ENCODE data around the gene FOXO4.

Gene FOXO4

GRCh38 chrX:71107762-71108360, 12.2 kb downstream of the FOXO4 start:
- Histone ChIP-seq H3K27me3 (ENCODE audit: control insufficient read depth in 3 of 3, insufficient read depth in 3 of 3, low read depth in 1 of 3, low read length in 3 of 3) (peaks cover 0 to 15% (median 0%) of the 10 kb centered on the region in 3 experiments), H2AK5ac (ENCODE audit: low read depth, low read length) (no peak overlapping the region), H3K79me1 (ENCODE audit: low read depth, low read length) (no peaks in the 10 kb centered on the region), H3K18ac (ENCODE audit: low read length) (no peak overlapping the region), H3K9me3 (replicated peaks in 1 of 2; ENCODE audit: control insufficient read depth in 2 of 2, insufficient read depth in 1 of 2, low read depth in 1 of 2, low read length in 2 of 2) (no peaks in the 10 kb centered on the region), H3K4ac (ENCODE audit: low read length) (no peak overlapping the region), H2BK15ac (ENCODE audit: low read length) (no peak overlapping the region), H3K9ac (ENCODE audit: low read depth, low read length, poor library complexity) (no peak overlapping the region), H3K4me1 (ENCODE audit: control insufficient read depth in 2 of 2, insufficient read depth in 1 of 2, low read depth in 1 of 2, low read length in 2 of 2) (peaks cover 12 to 14% of the 10 kb centered on the region in 2 donors), H4K91ac (ENCODE audit: low read depth, low read length, poor library complexity) (no peak overlapping the region), H2BK5ac (ENCODE audit: low read length) (no peak overlapping the region), H3K23ac (ENCODE audit: low read depth, low read length, poor library complexity) (no peak overlapping the region), H2AFZ (ENCODE audit: low read length) (peak overlapping the region; percentile 66), H3K36me3 (replicated peaks in 1 of 2; ENCODE audit: control insufficient read depth in 2 of 2, insufficient read depth in 2 of 2, low read length in 2 of 2) (no peaks in the 10 kb centered on the region), H4K8ac (ENCODE audit: low read depth, low read length) (peak overlapping the region; percentile 1), H2BK12ac (ENCODE audit: low read length) (no peak overlapping the region), H3K4me3 (ENCODE audit: low read length in 2 of 2) (no peak overlapping the region), H3K14ac (ENCODE audit: low read length) (no peak overlapping the region), H2BK120ac (ENCODE audit: low read depth, low read length) (no peak overlapping the region), H3K4me2 (ENCODE audit: insufficient read depth, low read length, poor library complexity, severe bottlenecking) (no peak overlapping the region), H3K27ac (replicated peaks; ENCODE audit: low read length) (no peak overlapping the region)
- no peak for DNase-seq (ENCODE audit: low spot score)
- WGBS, 2 donors (ENCODE audit: extremely low coverage in 2 of 2, insufficient read length in 2 of 2, insufficient replicate concordance in 1 of 2) = no CpG with 5 or more reads among the region's 9 CpGs

- H3K27me3 ChIP-seq (ENCODE audit: control insufficient read depth in 3 of 3, insufficient read depth in 3 of 3, low read depth in 1 of 3, low read length in 3 of 3) = peaks cover 0 to 15% (median 0%) of the 10 kb centered on the region in 3 experiments
- no peak overlapping the region for H3K14ac ChIP-seq (ENCODE audit: low read length)
- H3K36me3 ChIP-seq (replicated peaks in 1 of 2; ENCODE audit: control insufficient read depth in 2 of 2, insufficient read depth in 2 of 2, low read length in 2 of 2) = no peaks in the 10 kb centered on the region
- H3K4ac ChIP-seq (ENCODE audit: low read length) = no peak overlapping the region
- no peaks in the 10 kb centered on the region for H3K79me1 ChIP-seq (ENCODE audit: low read depth, low read length)
- no peak overlapping the region for H2BK15ac ChIP-seq (ENCODE audit: low read length)
- no peak overlapping the region for H4K91ac ChIP-seq (ENCODE audit: low read depth, low read length, poor library complexity)
- H2AK5ac ChIP-seq (ENCODE audit: low read depth, low read length) = no peak overlapping the region
- no peak overlapping the region for H3K18ac ChIP-seq (ENCODE audit: low read length)
- H3K4me1 ChIP-seq (ENCODE audit: control insufficient read depth in 2 of 2, insufficient read depth in 1 of 2, low read depth in 1 of 2, low read length in 2 of 2) = peaks cover 4 to 8% of the 10 kb centered on the region in 2 donors
- H3K9ac ChIP-seq (ENCODE audit: low read depth, low read length, poor library complexity) = no peak overlapping the region
- no peak overlapping the region for H3K23ac ChIP-seq (ENCODE audit: low read depth, low read length, poor library complexity)
- H3K27ac ChIP-seq (replicated peaks; ENCODE audit: low read length) = no peak overlapping the region
- no peak overlapping the region for H3K4me2 ChIP-seq (ENCODE audit: insufficient read depth, low read length, poor library complexity, severe bottlenecking)
- no peak overlapping the region for H2AFZ ChIP-seq (ENCODE audit: low read length)
- H3K9me3 ChIP-seq (replicated peaks in 1 of 2; ENCODE audit: control insufficient read depth in 2 of 2, insufficient read depth in 1 of 2, low read depth in 1 of 2, low read length in 2 of 2) = no peaks in the 10 kb centered on the region
- H2BK120ac ChIP-seq (ENCODE audit: low read depth, low read length) = no peak overlapping the region
- H2BK5ac ChIP-seq (ENCODE audit: low read length) = no peak overlapping the region
- H3K4me3 ChIP-seq (ENCODE audit: low read length in 2 of 2) = no peak overlapping the region
- no peak overlapping the region for H2BK12ac ChIP-seq (ENCODE audit: low read length)
- WGBS, 2 donors (ENCODE audit: extremely low coverage in 2 of 2, insufficient read length in 2 of 2, insufficient replicate concordance in 1 of 2) = 100% methylated on average over 1 of the region's 6 CpGs; no CpG with 5 or more reads in 1 of the 2 donors
- H4K8ac ChIP-seq (ENCODE audit: low read depth, low read length) = no peak overlapping the region
- no peak for DNase-seq (ENCODE audit: low spot score)
Measured at GRCh38 chrX:71109051-71109450, 13.4 kb downstream of the FOXO4 start.

GRCh38 chrX:71111141-71111843, 15.6 kb downstream of the FOXO4 start, which contains the start of gene IL2RG:
Gene IL2RG, minus strand, starts transcription at chrX:71111577. Its CDS starts 38 bp downstream, at chrX:71111539.
- no peak within 1 kb of the TSS for H3K4me2 ChIP-seq (ENCODE audit: insufficient read depth, low read length, poor library complexity, severe bottlenecking)
- no peak within 1 kb of the TSS for H3K27ac ChIP-seq (replicated peaks; ENCODE audit: low read length)
- no peak within 1 kb of the TSS for H2AK5ac ChIP-seq (ENCODE audit: low read depth, low read length)
- no peak within 1 kb of the TSS for H4K91ac ChIP-seq (ENCODE audit: low read depth, low read length, poor library complexity)
- no peak within 1 kb of the TSS for H4K8ac ChIP-seq (ENCODE audit: low read depth, low read length)
- WGBS, 2 donors (ENCODE audit: extremely low coverage in 2 of 2, insufficient read length in 2 of 2, insufficient replicate concordance in 1 of 2) = no CpG with 5 or more reads among the region's 8 CpGs
- H3K4ac ChIP-seq (ENCODE audit: low read length) = no peak within 1 kb of the TSS
- no peak for DNase-seq (ENCODE audit: low spot score)
- H2BK12ac ChIP-seq (ENCODE audit: low read length) = no peak within 1 kb of the TSS
- no peak within 1 kb of the TSS for H3K23ac ChIP-seq (ENCODE audit: low read depth, low read length, poor library complexity)
- H3K79me1 ChIP-seq (ENCODE audit: low read depth, low read length) = no peaks in the 10 kb centered on the region
- H3K4me1 ChIP-seq (ENCODE audit: control insufficient read depth in 2 of 2, insufficient read depth in 1 of 2, low read depth in 1 of 2, low read length in 2 of 2) = peaks cover 0 to 2% of the 10 kb centered on the region in 2 donors
- H2BK120ac ChIP-seq (ENCODE audit: low read depth, low read length) = no peak within 1 kb of the TSS
- H3K4me3 ChIP-seq (ENCODE audit: low read length in 2 of 2) = no peak within 1 kb of the TSS
- peaks cover 0 to 15% (median 0%) of the 10 kb centered on the region in 3 experiments for H3K27me3 ChIP-seq (ENCODE audit: control insufficient read depth in 3 of 3, insufficient read depth in 3 of 3, low read depth in 1 of 3, low read length in 3 of 3)
- H2AFZ ChIP-seq (ENCODE audit: low read length) = no peak within 1 kb of the TSS
- no peak within 1 kb of the TSS for H3K9ac ChIP-seq (ENCODE audit: low read depth, low read length, poor library complexity)
- no peak within 1 kb of the TSS for H3K14ac ChIP-seq (ENCODE audit: low read length)
- no peaks in the 10 kb centered on the region for H3K36me3 ChIP-seq (replicated peaks in 1 of 2; ENCODE audit: control insufficient read depth in 2 of 2, insufficient read depth in 2 of 2, low read length in 2 of 2)
- no peak within 1 kb of the TSS for H2BK15ac ChIP-seq (ENCODE audit: low read length)
- no peaks in the 10 kb centered on the region for H3K9me3 ChIP-seq (replicated peaks in 1 of 2; ENCODE audit: control insufficient read depth in 2 of 2, insufficient read depth in 1 of 2, low read depth in 1 of 2, low read length in 2 of 2)
- H3K18ac ChIP-seq (ENCODE audit: low read length) = no peak within 1 kb of the TSS
- no peak within 1 kb of the TSS for H2BK5ac ChIP-seq (ENCODE audit: low read length)

- Histone ChIP-seq H2BK12ac (ENCODE audit: low read length) (no peak overlapping the region), H2BK5ac (ENCODE audit: low read length) (no peak overlapping the region), H3K18ac (ENCODE audit: low read length) (no peak overlapping the region), H3K4me1 (ENCODE audit: control insufficient read depth in 2 of 2, insufficient read depth in 1 of 2, low read depth in 1 of 2, low read length in 2 of 2) (peaks cover 0 to 2% of the 10 kb centered on the region in 2 donors), H3K27ac (replicated peaks; ENCODE audit: low read length) (no peak overlapping the region), H3K27me3 (ENCODE audit: control insufficient read depth in 3 of 3, insufficient read depth in 3 of 3, low read depth in 1 of 3, low read length in 3 of 3) (peaks cover 0 to 15% (median 0%) of the 10 kb centered on the region in 3 experiments), H3K36me3 (replicated peaks in 1 of 2; ENCODE audit: control insufficient read depth in 2 of 2, insufficient read depth in 2 of 2, low read length in 2 of 2) (no peaks in the 10 kb centered on the region), H3K9ac (ENCODE audit: low read depth, low read length, poor library complexity) (no peak overlapping the region), H3K4me3 (ENCODE audit: low read length in 2 of 2) (no peak overlapping the region), H3K14ac (ENCODE audit: low read length) (no peak overlapping the region), H4K91ac (ENCODE audit: low read depth, low read length, poor library complexity) (no peak overlapping the region), H2AFZ (ENCODE audit: low read length) (no peak overlapping the region), H3K4ac (ENCODE audit: low read length) (no peak overlapping the region), H3K9me3 (replicated peaks in 1 of 2; ENCODE audit: control insufficient read depth in 2 of 2, insufficient read depth in 1 of 2, low read depth in 1 of 2, low read length in 2 of 2) (no peaks in the 10 kb centered on the region), H4K8ac (ENCODE audit: low read depth, low read length) (no peak overlapping the region), H3K4me2 (ENCODE audit: insufficient read depth, low read length, poor library complexity, severe bottlenecking) (no peak overlapping the region), H2BK120ac (ENCODE audit: low read depth, low read length) (no peak overlapping the region), H3K23ac (ENCODE audit: low read depth, low read length, poor library complexity) (no peak overlapping the region), H2AK5ac (ENCODE audit: low read depth, low read length) (no peak overlapping the region), H3K79me1 (ENCODE audit: low read depth, low read length) (no peaks in the 10 kb centered on the region), H2BK15ac (ENCODE audit: low read length) (no peak overlapping the region)
- DNase-seq (ENCODE audit: low spot score) = no peak
- WGBS, 2 donors (ENCODE audit: extremely low coverage in 2 of 2, insufficient read length in 2 of 2, insufficient replicate concordance in 1 of 2) = no CpG with 5 or more reads among the region's 5 CpGs
Measured at GRCh38 chrX:71111921-71112431, 16.3 kb downstream of the FOXO4 start.
